HG02571 (cell line): ENCODE results near the gene ZFP36.
A peak's percentile ranks its signal among the peaks of the same experiment; 100 is the strongest.

Source experiments
- ATAC-seq: cut with Tn5 transposase; IDR thresholded peaks from one replicate; pipeline ENCODE4 v1.9.1; 2021; ENCODE audit warnings: mild to moderate bottlenecking, moderate library complexity; ENCODE audit not compliant: unreplicated experiment

Gene ZFP36

GRCh38 chr19:39384839-39385568, 21.6 kb upstream of the ZFP36 start:
- no peak for ATAC-seq

DNA sequence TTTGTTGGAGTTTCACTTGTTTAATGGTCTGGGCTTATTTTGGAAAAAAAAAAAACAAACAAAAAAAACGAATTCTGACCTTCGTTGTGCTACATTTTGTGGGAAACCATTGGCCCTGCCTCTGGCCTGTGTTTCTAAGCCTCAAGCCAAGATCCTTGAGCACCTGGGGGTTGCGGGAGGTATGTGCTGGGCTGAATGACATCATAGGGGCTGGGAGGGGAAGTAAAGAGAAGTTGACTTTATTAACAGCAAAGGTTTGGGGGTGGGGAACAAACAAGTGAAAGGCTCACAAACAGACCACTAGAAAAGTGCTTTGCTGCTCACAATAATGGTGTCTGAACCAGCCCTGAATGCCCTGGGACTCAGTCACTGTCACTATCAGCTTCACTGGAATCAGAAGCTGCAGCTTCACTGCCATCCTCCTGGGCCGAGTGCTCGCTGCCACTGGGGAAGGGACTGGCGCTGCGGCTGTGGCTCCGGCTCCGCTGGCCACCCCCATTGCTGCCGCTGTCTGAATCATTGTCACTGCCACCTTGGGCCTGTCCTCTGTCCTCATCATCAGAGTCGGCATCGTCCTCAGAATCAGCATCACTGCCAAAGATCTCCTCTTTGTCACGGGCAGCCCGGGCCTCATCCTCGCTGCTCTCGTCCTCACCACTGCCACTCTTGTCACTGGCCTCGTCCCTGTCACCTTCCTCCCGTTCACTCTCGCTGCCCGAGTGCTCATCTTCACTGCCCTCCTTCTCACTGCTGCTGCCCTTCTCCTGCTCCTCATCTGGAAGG, 20.8 kb upstream of the ZFP36 start:
- no peak for ATAC-seq

- no peak for ATAC-seq
Observed at GRCh38 chr19:39386557-39386956, 20.1 kb upstream of the ZFP36 start.

DNA sequence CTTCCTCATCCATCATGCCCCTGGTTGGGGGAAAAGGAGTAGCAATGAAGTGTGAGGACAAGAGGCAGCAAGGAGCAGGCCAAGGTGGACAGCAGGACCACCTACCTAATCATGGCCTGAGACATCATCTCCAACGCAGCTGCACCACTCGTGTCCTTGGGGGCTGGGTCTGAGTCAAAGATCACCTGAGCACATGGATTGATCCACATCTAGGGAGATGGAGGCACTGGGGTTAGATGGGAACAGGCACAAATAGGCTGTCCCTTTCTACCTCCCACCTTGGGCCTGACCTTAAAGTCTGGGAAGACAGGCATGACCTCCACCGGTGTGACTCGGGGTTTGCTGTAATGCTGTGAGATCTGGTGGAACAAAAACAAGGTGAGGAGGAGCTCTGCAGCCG, 18.0 kb upstream of the ZFP36 start:
- no peak for ATAC-seq

DNA sequence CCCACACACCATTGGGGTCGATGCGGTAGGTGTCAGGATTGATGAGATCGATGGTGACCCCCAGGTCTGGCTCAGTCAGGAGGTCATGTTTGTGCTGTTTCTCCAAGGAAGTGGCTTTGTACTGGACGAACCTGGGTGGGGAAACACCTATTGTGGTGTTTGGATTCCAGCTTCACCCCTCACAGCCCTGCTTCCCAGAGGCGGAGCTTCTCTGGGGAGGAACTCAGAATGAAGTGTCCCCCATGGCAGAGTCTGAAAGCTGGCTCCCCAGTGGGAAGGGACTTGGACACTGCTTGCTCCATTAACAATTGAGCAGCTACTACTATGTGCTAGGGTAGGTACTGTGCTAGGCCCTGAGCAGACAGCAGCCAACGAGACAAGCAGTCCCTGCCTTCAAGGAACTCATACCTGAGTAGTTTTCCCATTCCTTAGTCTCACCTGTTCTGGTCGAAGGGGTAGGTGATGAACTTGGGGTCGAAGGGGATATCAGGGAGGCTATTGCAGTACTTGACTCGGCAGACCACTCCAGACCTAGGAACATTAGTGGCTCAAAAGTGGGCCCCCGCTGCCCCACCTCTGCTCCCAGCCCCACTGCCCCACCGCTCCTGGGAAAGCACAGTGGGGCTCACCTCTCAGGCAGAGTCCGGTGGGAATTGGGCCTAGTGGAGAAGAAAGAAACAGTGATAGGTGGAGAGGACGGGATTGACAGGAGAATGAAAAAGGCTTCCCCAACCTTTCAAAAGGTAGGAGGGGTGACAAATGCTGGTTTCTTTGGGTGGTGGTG, 16.8 kb upstream of the ZFP36 start:
- no peak for ATAC-seq

GRCh38 chr19:39390451-39390750, 16.2 kb upstream of the ZFP36 start:
- no peak for ATAC-seq

GRCh38 chr19:39390751-39391437, 15.8 kb upstream of the ZFP36 start, which contains the start of the genes MED29 and PAF1:
Gene MED29, plus strand, starts transcription at chr19:39391378. Its CDS starts 45 bp downstream, at chr19:39391423.
Gene PAF1, minus strand, starts transcription at chr19:39391106. Its CDS starts 242 bp downstream, at chr19:39390864.
- peak; percentile 89 for ATAC-seq

DNA sequence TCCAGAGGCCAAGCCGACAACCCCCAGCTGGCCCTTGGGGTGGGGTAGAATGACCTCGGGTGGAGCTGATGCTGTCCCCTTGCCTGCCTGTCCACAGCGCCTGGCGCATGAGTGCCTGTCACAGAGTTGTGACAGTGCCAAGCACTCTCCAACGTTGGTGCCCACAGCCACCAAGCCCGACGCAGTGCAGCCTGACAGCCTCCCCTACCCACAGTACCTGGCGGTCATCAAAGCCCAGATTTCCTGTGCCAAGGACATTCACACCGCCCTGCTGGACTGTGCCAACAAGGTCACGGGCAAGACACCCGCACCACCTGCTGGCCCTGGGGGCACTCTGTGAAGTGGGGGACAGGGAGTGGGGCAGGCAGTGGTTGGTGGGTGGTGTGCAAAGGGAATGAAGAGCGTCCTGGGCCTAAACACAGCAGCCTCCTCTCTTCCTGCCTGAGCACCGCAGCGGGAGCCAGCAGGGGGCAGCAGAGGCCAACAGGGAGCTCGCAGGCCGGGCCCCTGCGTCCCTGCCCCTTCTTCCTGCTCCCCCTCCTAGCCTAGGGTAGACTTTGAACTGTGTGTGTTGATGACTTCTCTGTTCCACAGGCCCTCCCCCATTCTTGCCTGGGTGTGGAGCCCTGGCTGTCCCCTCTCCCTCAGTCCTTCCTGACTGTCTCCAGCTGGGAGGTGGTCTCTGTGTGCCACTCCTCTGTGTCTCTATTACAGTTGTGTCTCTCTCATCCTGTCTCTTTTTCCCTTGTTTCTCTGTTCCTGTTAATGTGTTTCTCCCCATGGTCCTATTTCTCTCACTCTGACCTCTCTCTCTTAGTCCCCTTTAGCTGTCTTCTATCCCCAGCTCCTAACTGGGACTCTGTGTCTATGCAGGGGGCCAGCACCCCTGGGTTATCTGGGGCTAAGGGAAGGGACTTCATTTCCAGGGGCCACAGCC, 9.0 kb upstream of the ZFP36 start:
- peak; percentile 41 for ATAC-seq

- ATAC-seq, result no peak
Observed at GRCh38 chr19:39398297-39398864, 8.3 kb upstream of the ZFP36 start.

DNA sequence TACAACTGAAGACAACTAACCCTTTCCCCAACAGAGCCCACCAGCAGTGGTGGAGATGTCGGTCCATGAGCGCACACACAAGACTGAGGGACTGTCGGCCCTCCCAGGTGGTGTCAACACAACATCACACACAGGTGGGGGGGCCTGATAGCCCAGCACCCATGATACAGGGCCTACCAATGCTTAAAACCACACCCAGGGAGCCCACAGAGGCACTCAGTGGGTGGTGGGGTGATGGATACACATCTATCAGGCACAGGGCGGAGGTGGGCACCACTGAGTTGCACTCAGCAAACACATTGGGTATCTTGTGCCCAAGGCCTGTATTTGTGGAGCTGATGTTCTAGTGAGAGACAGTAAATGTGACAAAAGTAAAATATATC, 7.0 kb upstream of the ZFP36 start:
- ATAC-seq, result no peak

DNA sequence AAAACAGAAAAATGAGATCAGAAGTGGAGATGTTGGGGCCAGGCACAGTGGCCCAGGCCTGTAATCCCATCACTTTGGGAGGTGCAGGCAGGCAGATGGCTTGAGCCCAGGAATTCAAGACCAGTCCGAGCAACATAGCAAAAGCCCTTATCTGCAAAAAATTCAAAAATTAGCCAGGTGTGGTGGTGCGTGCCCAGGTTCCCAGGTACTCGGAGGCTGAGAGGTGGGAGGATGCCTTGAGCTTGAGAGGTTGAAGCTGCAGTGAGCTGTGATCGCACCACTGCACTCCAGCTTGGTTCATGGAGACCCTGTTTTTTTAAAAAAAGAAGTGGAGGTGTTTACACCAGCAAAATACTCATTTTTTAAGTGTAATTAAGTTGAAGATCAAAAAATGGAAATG, 6.6 kb upstream of the ZFP36 start:
- ATAC-seq, result no peak

DNA sequence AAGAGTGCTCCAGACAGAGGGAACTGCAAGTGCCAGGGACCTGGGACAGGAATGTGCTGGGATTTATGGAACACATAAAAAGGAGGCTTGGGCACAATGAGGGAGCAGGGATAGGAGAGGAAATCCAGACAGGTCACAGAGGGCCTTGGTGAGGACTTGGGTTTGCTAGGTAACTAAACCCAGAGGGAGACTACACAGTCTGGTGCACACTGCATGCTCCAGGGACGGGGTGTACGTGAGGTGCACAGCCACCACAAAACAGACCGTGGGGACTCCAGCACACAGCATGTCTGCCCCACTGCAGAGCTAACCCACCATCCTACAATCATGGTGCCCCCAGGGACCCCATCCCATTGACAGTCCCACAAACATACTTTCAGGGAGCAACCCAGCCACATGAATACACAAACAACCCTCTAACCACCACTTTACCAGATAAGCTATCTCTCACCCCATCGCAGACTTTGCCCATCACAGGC, 5.5 kb upstream of the ZFP36 start:
- ATAC-seq, result no peak

- no peak for ATAC-seq
Observed at GRCh38 chr19:39401549-39402345, 4.9 kb upstream of the ZFP36 start.

DNA sequence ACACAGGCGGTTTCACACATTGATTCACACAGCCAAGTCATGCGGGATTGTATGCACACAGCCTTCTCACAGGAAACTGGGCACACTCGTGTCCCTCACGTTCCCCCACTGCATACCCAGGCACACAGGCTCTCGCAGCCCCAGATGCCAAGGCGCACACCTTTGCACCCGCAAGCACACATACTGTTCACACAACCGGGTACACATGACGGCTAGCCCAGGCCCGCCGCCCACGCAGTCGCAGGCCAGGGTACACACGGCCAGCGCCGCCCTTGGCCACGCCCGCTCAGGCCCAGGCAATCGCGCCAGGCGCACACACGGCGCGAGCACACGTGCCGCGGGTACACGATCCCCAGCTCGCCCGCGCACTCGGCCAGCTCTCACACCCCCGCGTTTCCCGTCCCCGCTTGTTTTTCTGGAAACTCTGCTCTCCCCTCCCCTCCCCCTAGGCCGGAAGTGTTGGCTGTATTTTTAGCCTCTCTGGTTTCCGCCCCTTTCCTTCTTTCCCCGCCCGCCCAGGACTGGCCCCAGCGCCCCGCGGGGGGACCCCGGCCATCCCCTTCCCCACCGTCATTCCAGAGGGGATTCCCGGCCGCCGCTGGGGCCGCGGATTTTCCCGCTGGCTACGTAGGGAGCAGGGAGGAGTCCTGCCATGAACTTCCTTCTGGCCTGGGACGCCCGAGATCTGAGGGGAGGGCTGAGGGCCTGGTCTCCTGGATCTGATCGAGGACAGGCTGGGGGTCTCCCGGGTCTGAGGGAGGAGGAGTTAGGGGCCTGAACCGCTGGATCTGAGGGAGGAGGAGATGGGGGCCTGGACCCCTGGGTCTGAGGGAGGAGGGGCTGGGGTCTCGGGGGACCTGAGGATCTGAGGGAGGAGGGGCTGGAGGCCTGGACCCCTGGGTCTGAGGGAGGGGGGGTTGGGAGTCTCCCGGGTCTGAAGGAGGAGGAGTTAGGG, 4.0 kb upstream of the ZFP36 start:
- peak; percentile 25 for ATAC-seq

GRCh38 chr19:39403331-39404312, 3.0 kb upstream of the ZFP36 start:
- no peak for ATAC-seq

- ATAC-seq, result no peak
Observed at GRCh38 chr19:39405261-39405957, 1.2 kb upstream of the ZFP36 start.
